GM12878 (cell line): Measurements from ENCODE around the gene SLC2A4. TPM values are rescaled to one million over a fixed set of nuclear protein-coding genes. Genes with fewer than 3 reads are reported as not detected.

ENCODE experiments used
- ATAC-seq: fragments of 200-7000 bp; cut with Tn5 transposase; 3 replicates; pipeline ENCODE4 v1.9.1; 2020; ENCODE audit warnings: mild to moderate bottlenecking, moderate library complexity
- BruUV-seq: library from RNA; stranded (reverse); fragments of 400-500 nt; replicated peaks from 2 replicates; lab custom pipeline; 2021; lab: Mats Ljungman, UMichigan
- CTCF ChIA-PET: fragments of 300-600 bp; sonication (Branson Sonifier 250); formaldehyde crosslinking; extraction: SDS; loops from one replicate; lab custom pipeline; 2021; ENCODE audit warnings: inconsistent platforms; lab: Yijun Ruan, JAX
- POLR2A ChIA-PET: fragments of 350-600 bp; formaldehyde crosslinking; extraction: SDS; loops from one replicate; lab custom pipeline; 2021; ENCODE audit warnings: inconsistent platforms; lab: Charles Lee
- RAD21 ChIA-PET: fragments of 300-600 bp; sonication (Branson Sonifier 250); formaldehyde crosslinking; loops from one replicate; lab custom pipeline; 2023; ENCODE audit warnings: antibody characterized with exemption; ENCODE audit not compliant: unreplicated experiment; lab: Charles Lee
- SMC1A ChIA-PET: fragments of 300-600 bp; sonication (Branson Sonifier 250); formaldehyde crosslinking; loops from one replicate; lab custom pipeline; 2023; ENCODE audit not compliant: unreplicated experiment, uncharacterized antibody; lab: Charles Lee
- DNase-seq: peaks from one replicate; pipeline ENCODE4 v3.0.0-alpha.2; 2011; ENCODE audit warnings: low read depth, low spot score
- FAIRE-seq: peaks from 3 replicates; lab custom pipeline; 2011; peaks lifted over from hg19 to GRCh38; lab: Jason Lieb, UNC
- H2AFZ ChIP-seq: 2 replicates; pipeline ENCODE4 v1.6.0; 2011; ENCODE audit warnings: low read depth, low read length, control low read depth; ENCODE audit not compliant: control insufficient read depth
- H3K27ac ChIP-seq: 2 replicates; pipeline ENCODE4 v1.5.1; 2011; ENCODE audit warnings: control low read depth; ENCODE audit not compliant: control insufficient read depth, insufficient read depth
- H3K27me3 ChIP-seq, 2 experiments: replicated peaks in 1 of 2; 2 replicates each; pipeline versions ENCODE4 v1.6.0 to v1.6.1; 2011; ENCODE audit warnings: low read length in 1 of 2; ENCODE audit not compliant: control insufficient read depth in 2 of 2, insufficient read depth in 2 of 2
- H3K36me3 ChIP-seq, 2 experiments: 2 replicates each; pipeline ENCODE4 v1.5.1; 2011; ENCODE audit warnings: low read length in 1 of 2; ENCODE audit not compliant: control insufficient read depth in 2 of 2, insufficient read depth in 2 of 2
- H3K4me1 ChIP-seq: 2 replicates; pipeline ENCODE4 v1.6.1; 2011; ENCODE audit warnings: mild to moderate bottlenecking, low read length, moderate library complexity, mixed read lengths; ENCODE audit not compliant: control insufficient read depth, insufficient read depth
- H3K4me2 ChIP-seq: 2 replicates; pipeline ENCODE4 v1.6.0; 2011; ENCODE audit warnings: control low read depth; ENCODE audit not compliant: control insufficient read depth, insufficient read depth
- H3K4me3 ChIP-seq: fragments of 200-600 bp; sonication (generic); 2 replicates; pipeline ENCODE4 v1.5.1; 2016
- H3K79me2 ChIP-seq: 2 replicates; pipeline ENCODE4 v1.6.0; 2011; ENCODE audit warnings: low read length; ENCODE audit not compliant: control insufficient read depth, insufficient read depth
- H3K9ac ChIP-seq: 2 replicates; pipeline ENCODE4 v1.8.0; 2011; ENCODE audit warnings: low read length, control low read depth, mixed read lengths; ENCODE audit not compliant: control insufficient read depth, insufficient read depth
- H3K9me3 ChIP-seq: replicated peaks from 3 replicates; pipeline ENCODE4 v1.5.1; 2011; ENCODE audit warnings: mild to moderate bottlenecking, low read length; ENCODE audit not compliant: control insufficient read depth, insufficient read depth
- H4K20me1 ChIP-seq: 2 replicates; pipeline ENCODE4 v1.6.0; 2011; ENCODE audit not compliant: control insufficient read depth, insufficient read depth
- ATF2 ChIP-seq: IDR thresholded peaks from 2 replicates; pipeline ENCODE4 v1.6.1; 2012; ENCODE audit warnings: low read length, inconsistent platforms
- CBX5 ChIP-seq: sonication (generic); IDR thresholded peaks from 2 replicates; pipeline ENCODE4 v1.6.1; 2016; ENCODE audit warnings: low read depth, moderate library complexity, mild to moderate bottlenecking, inconsistent platforms
- CHD1 ChIP-seq: IDR thresholded peaks from 2 replicates; pipeline ENCODE4 v1.6.1; 2012; ENCODE audit warnings: low read depth, low read length, improper control_type of control experiment
- FOXK2 ChIP-seq: fragments of 450-650 bp; IDR thresholded peaks from 2 replicates; pipeline ENCODE4 v1.6.1; 2017; ENCODE audit warnings: mild to moderate bottlenecking, moderate library complexity
- IRF4 ChIP-seq: IDR thresholded peaks from 2 replicates; pipeline ENCODE4 v1.6.1; 2011; ENCODE audit warnings: low read depth, low read length
- JUND ChIP-seq: IDR thresholded peaks from 2 replicates; pipeline ENCODE4 v1.6.1; 2012; ENCODE audit warnings: low read depth, mild to moderate bottlenecking, low read length, improper control_type of control experiment, moderate library complexity
- MXI1 ChIP-seq: fragments of 150-350 bp; IDR thresholded peaks from 2 replicates; pipeline ENCODE4 v1.6.1; 2011; ENCODE audit warnings: low read depth, mild to moderate bottlenecking, inconsistent platforms, low read length, improper control_type of control experiment
- POLR2AphosphoS5 ChIP-seq: IDR thresholded peaks from 2 replicates; pipeline ENCODE4 v1.6.1; 2011; ENCODE audit warnings: mild to moderate bottlenecking, low read length, inconsistent platforms
- RAD51 ChIP-seq: fragments of 450-650 bp; IDR thresholded peaks from 2 replicates; pipeline ENCODE4 v1.6.1; 2016; ENCODE audit warnings: moderate library complexity, mild to moderate bottlenecking, inconsistent platforms
- RFX5 ChIP-seq: IDR thresholded peaks from 2 replicates; pipeline ENCODE4 v1.6.1; 2011; ENCODE audit warnings: low read depth, low read length, improper control_type of control experiment
- SIX5 ChIP-seq: IDR thresholded peaks from 2 replicates; pipeline ENCODE4 v1.6.1; 2011; ENCODE audit warnings: mild to moderate bottlenecking, low read depth, low read length, moderate library complexity; ENCODE audit not compliant: severe bottlenecking
- SMARCA5 ChIP-seq: fragments of 450-650 bp; IDR thresholded peaks from 2 replicates; pipeline ENCODE4 v1.6.1; 2017; ENCODE audit warnings: mild to moderate bottlenecking
- TAF1 ChIP-seq: IDR thresholded peaks from 2 replicates; pipeline ENCODE4 v1.6.1; 2011; ENCODE audit warnings: mild to moderate bottlenecking, low read depth, low read length, borderline replicate concordance
- TBL1XR1 ChIP-seq: IDR thresholded peaks from 2 replicates; pipeline ENCODE4 v1.6.1; 2012; ENCODE audit warnings: low read depth, low read length, improper control_type of control experiment
- TCF7 ChIP-seq: IDR thresholded peaks from 2 replicates; pipeline ENCODE4 v1.6.1; 2014; ENCODE audit warnings: antibody characterized with exemption, borderline replicate concordance
- ZNF687 ChIP-seq: fragments of 450-650 bp; IDR thresholded peaks from 2 replicates; pipeline ENCODE4 v1.6.1; 2017; ENCODE audit warnings: mild to moderate bottlenecking, moderate library complexity
- WGBS: methylation state at CpG from one replicate; pipeline ENCODE4 v1.1.6; 2016; ENCODE audit warnings: low lambda C conversion rate; ENCODE audit not compliant: insufficient replicate concordance, insufficient coverage; ENCODE audit errors: missing lambda C conversion rate; 5-methylcytosine and 5-hydroxymethylcytosine counted together
- in situ Hi-C: fragments of 300-500 bp; cut with MboI; formaldehyde crosslinking; loops from 9 replicates; pipeline ENCODE4 v1.14.3; 2018; ENCODE audit warnings: mixed read lengths
- intact Hi-C: fragments of 100-400 bp; cut with micrococcal nuclease; formaldehyde crosslinking; loops from one replicate; pipeline ENCODE4 v1.14.2; 2022; ENCODE audit not compliant: unreplicated experiment
- polyA plus RNA-seq, 11 experiments: library from polyadenylated mRNA; depleted of rRNA in 4 of 11; unstranded in 6 of 11; stranded (reverse) in 5 of 11; fragments of >200 nt; fragmentation: Nextera tagmentation in 4 of 11; fragmentation: Illumina TruSeq in 1 of 11; extraction: Ambion mirVana in 4 of 11; extraction: Trizol in 1 of 11; gene quantifications; 1 replicate in 1 of 11; 2 replicates in 10 of 11; pipeline versions ENCODE4 v1.2.1 to v1.2.3, GENCODE V29; 2011 to 2016; ENCODE audit warnings: inconsistent platforms in 2 of 11, missing spikeins in 2 of 11, low read depth in 1 of 11
- total RNA-seq, 4 experiments: library from RNA; depleted of rRNA in 3 of 4; stranded (reverse); fragments of >200 nt in 3 of 4; fragmentation: Illumina TruSeq in 1 of 4; extraction: Trizol in 1 of 4; gene quantifications; 2 replicates each; pipeline versions ENCODE4 v1.2.1 to v1.2.3, GENCODE V29; 2013 to 2021
- TF ChIP-seq, protein P1 (sequence below): fragments of 450-650 bp; IDR thresholded peaks from 2 replicates; pipeline ENCODE4 v1.6.1; 2017; ENCODE audit warnings: mild to moderate bottlenecking

The SLC2A4 gene
- total and polyA plus RNA-seq, 10 of the 15 experiments (the other 5 are each of a cell fraction or from before 2014, with no cell fraction given), result 0.03 to 0.23 (median 0.04) TPM; not detected in 4

GRCh38 chr17:7329374-7329996 is 48.0 kb downstream of the SLC2A4 start:
- H2AFZ ChIP-seq, result peak overlapping the region; percentile 99
- in situ Hi-C loops, result no loop called here
- ChIA-PET POLR2A (interaction anchor here (0.6 to 2.3 kb wide), 19 partner anchors 9 to 358 kb away, joined by 3 to 31 read pairs (median 6); partner anchors contain the start of genes GABARAP, TMEM256 and TP53), RAD21 (interaction anchor here (0.8 to 2.4 kb wide), 15 partner anchors 8 to 358 kb away, joined by 3 to 11 read pairs (median 4); partner anchors contain the start of genes ACADVL, DLG4, GPS2 and SENP3), CTCF (interaction anchor here (0.7 to 7.9 kb wide), 11 partner anchors 8 to 231 kb away, joined by 3 to 49 read pairs (median 3); partner anchors contain the start of genes GPS2, KCTD11 and SLC2A4), SMC1A (interaction anchor here (0.6 to 2.3 kb wide), 12 partner anchors 9 to 358 kb away, joined by 3 to 18 read pairs (median 4); partner anchors contain the start of genes ACADVL, ACAP1, DLG4 and GPS2)
- H3K4me3 ChIP-seq, result peak overlapping the region; percentile 99
- peak overlapping the region; percentile 82 for H3K9ac ChIP-seq
- H3K36me3 ChIP-seq, result peaks cover 0 to 3% of the 10 kb centered on the region in 2 experiments; a peak in 2 of 4 replicates
- ATAC-seq (peak; percentile 75), FAIRE-seq (peak; percentile 100), DNase-seq (peak; percentile 97)
- no peaks in the 10 kb centered on the region for H3K9me3 ChIP-seq
- BruUV-seq, result no TSS peak
- H3K79me2 ChIP-seq, result peaks cover 17% of the 10 kb centered on the region
- no peaks in the 10 kb centered on the region for H3K27me3 ChIP-seq
- under 1% methylated on average over 43 of the region's 43 CpGs for WGBS
- no peaks in the 10 kb centered on the region for H4K20me1 ChIP-seq
- H3K4me1 ChIP-seq, result peaks cover 27% of the 10 kb centered on the region
- H3K27ac ChIP-seq, result peak overlapping the region; percentile 94
- H3K4me2 ChIP-seq, result peak overlapping the region; percentile 97
- intact Hi-C loops, result loop anchor here (2.0 kb wide), 1 partner anchor 23 kb away; the partner anchor contains the start of gene EIF5A
- TF ChIP-seq, protein P1, sequence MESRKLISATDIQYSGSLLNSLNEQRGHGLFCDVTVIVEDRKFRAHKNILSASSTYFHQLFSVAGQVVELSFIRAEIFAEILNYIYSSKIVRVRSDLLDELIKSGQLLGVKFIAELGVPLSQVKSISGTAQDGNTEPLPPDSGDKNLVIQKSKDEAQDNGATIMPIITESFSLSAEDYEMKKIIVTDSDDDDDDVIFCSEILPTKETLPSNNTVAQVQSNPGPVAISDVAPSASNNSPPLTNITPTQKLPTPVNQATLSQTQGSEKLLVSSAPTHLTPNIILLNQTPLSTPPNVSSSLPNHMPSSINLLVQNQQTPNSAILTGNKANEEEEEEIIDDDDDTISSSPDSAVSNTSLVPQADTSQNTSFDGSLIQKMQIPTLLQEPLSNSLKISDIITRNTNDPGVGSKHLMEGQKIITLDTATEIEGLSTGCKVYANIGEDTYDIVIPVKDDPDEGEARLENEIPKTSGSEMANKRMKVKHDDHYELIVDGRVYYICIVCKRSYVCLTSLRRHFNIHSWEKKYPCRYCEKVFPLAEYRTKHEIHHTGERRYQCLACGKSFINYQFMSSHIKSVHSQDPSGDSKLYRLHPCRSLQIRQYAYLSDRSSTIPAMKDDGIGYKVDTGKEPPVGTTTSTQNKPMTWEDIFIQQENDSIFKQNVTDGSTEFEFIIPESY, result peak; percentile 72; the same call in 1 of the 2 replicates
- TF ChIP-seq SIX5, result no peak
- peak; percentile 54; the same call in 1 of the 2 replicates for TF ChIP-seq IRF4
- TF ChIP-seq TCF7, result no peak
- TF ChIP-seq RAD51, result no peak
- TF ChIP-seq CHD1, result no peak
- peak; percentile 68; the same call in 1 of the 2 replicates for TF ChIP-seq TAF1
- TF ChIP-seq ATF2, result no peak
- no peak for TF ChIP-seq CBX5
- TF ChIP-seq RFX5, result 0 out of 2 replicates have a peak, but pooled peaks have one; percentile 11
- peak; percentile 79 for TF ChIP-seq POLR2AphosphoS5
- TF ChIP-seq TBL1XR1, result no peak
- no peak for TF ChIP-seq SMARCA5
- TF ChIP-seq MXI1, result no peak; the same call in 1 of the 2 replicates
- no peak for TF ChIP-seq FOXK2
- TF ChIP-seq JUND, result no peak
- TF ChIP-seq ZNF687, result no peak
